AG04449 (cell line): ENCODE data around the gene KIRREL2.

Experiments
- CTCF ChIA-PET: fragments of 350-600 bp; formaldehyde crosslinking; extraction: SDS; loops from one replicate; lab custom pipeline; 2021; ENCODE audit warnings: antibody characterized with exemption; lab: Yijun Ruan, JAX
- POLR2A ChIA-PET: fragments of 400-600, 350-600 bp; formaldehyde crosslinking; extraction: SDS; loops from one replicate; lab custom pipeline; 2020; ENCODE audit warnings: antibody characterized with exemption, inconsistent platforms; lab: Yijun Ruan, JAX
- DNase-seq: peaks from one replicate; pipeline ENCODE4 v3.0.0-alpha.2; 2010; ENCODE audit warnings: low read depth, low spot score
- H3K4me3 ChIP-seq: 2 replicates; pipeline ENCODE4 v1.5.1; 2011; ENCODE audit warnings: low read depth, mild to moderate bottlenecking, control low read depth, low read length
- TF ChIP-seq, protein P1 (sequence below): IDR thresholded peaks from one replicate; pipeline ENCODE4 v1.5.1; 2011; ENCODE audit warnings: mild to moderate bottlenecking, moderate library complexity, low read length, control low read depth, inconsistent platforms; ENCODE audit not compliant: insufficient read depth; ENCODE audit errors: missing control alignments

Gene KIRREL2

DNA sequence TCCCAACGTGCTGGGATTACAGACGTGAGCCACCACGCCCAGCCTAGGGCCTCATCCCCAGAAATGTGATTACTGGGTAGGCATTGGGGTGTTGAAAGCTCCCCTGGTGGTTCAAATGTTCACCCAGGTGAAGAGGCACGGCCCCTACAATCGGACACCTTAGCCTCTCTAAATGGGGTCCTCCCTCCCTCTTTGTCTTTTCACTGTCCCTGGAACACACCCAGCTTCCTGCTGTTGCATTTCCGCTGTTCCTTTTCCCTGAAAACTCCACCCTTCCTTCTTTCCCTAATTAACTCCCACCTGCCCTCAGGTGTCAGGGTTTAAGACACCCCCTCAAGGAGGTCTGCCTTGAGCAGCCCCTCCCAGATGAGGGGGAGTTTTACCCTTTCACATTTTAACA is 40.4 kb upstream of the KIRREL2 start:
- DNase-seq, result no peak
- ChIA-PET CTCF (no interaction called here), POLR2A (no interaction called here)
- TF ChIP-seq, protein P1, sequence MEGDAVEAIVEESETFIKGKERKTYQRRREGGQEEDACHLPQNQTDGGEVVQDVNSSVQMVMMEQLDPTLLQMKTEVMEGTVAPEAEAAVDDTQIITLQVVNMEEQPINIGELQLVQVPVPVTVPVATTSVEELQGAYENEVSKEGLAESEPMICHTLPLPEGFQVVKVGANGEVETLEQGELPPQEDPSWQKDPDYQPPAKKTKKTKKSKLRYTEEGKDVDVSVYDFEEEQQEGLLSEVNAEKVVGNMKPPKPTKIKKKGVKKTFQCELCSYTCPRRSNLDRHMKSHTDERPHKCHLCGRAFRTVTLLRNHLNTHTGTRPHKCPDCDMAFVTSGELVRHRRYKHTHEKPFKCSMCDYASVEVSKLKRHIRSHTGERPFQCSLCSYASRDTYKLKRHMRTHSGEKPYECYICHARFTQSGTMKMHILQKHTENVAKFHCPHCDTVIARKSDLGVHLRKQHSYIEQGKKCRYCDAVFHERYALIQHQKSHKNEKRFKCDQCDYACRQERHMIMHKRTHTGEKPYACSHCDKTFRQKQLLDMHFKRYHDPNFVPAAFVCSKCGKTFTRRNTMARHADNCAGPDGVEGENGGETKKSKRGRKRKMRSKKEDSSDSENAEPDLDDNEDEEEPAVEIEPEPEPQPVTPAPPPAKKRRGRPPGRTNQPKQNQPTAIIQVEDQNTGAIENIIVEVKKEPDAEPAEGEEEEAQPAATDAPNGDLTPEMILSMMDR, result no peak
- no peak overlapping the region for H3K4me3 ChIP-seq

- ChIA-PET CTCF (no interaction called here), POLR2A (no interaction called here)
- TF ChIP-seq, protein P1, result no peak
- no peak overlapping the region for H3K4me3 ChIP-seq
- DNase-seq, result no peak
These were observed 39.9 kb upstream of the KIRREL2 start for GRCh38 chr19:35816846-35817245.

GRCh38 chr19:35818445-35818844 is 38.3 kb upstream of the KIRREL2 start:
- POLR2A ChIA-PET, result no interaction called here
- no peak for DNase-seq
- TF ChIP-seq, protein P1, result no peak
- CTCF ChIA-PET, result interaction anchor here (0.6 to 1.9 kb wide), 6 partner anchors 10 to 269 kb away, joined by 3 to 8 read pairs (median 4); no protein-coding TSS in a partner anchor
- no peak overlapping the region for H3K4me3 ChIP-seq

DNA sequence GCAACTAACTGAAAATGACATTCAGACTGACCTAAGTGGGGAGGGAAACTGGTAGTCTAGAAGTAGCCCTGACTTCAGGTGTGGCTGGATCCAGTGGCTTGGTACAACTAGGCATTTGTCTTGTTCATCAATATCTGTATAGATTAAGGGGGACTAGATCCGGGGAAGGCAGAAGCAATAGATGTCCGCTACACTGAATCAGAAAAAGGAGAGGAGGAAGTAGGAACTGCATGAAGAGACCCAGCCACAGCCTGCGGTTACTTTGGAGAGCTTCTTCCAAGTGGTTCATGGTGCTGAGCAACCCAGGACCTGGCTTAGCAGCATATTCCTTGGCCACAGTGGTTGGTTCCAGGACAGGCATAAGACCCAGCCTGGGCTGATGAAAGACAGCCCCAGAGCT is 34.1 kb upstream of the KIRREL2 start:
- POLR2A ChIA-PET, result no interaction called here
- TF ChIP-seq, protein P1, result no peak
- no peak overlapping the region for H3K4me3 ChIP-seq
- no peak for DNase-seq
- CTCF ChIA-PET, result no interaction called here

DNA sequence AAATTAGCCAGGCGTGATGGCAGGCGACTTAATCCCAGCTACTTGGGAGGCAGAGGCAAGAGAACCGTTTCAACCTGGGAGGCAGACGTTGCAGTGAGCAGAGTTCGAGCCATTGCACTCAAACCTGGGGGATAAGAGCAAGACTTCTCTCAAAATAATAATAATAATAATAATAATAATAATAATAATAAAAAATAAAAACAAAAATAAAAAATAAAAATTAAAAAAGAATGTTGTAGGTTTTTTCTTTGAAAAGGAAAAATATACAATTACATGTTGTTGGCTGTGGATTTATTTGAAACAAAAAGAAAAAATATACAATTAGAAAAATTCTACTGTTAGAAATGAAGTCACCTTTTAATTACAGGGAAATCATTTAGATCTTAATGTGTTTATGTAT is 32.6 kb upstream of the KIRREL2 start:
- TF ChIP-seq, protein P1, result no peak
- no peak for DNase-seq
- H3K4me3 ChIP-seq, result no peak overlapping the region
- ChIA-PET POLR2A (no interaction called here), CTCF (no interaction called here)

DNA sequence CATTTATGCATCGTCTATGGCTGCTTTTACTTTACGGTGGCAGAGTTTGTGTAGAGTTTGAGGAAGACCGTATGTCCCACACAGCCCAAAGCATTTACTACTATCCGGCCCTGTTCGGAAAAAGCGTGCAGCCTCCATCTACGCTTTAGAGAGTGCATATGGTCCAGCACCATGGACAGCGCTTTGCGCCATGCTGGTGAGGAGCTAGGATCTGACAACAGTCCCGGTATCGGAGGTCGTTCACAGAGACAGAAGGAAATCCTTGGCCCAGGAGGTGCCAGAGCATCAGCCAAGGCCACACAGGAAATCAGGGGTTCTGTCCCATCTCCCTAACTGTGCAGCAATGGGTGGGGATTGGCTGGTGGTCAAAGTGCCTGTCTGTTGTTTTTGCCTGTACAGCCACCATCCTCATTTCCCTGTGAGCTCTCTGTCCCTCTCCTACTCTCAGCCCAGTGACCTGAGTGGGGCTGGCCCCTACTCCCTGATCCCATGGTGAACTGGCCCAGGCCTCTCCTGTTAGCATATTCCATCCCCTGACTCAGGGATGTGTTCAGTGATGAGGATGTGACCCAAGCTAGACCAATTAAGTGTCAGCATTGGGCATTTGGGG is 27.9 kb upstream of the KIRREL2 start:
- H3K4me3 ChIP-seq, result no peak overlapping the region
- ChIA-PET POLR2A (no interaction called here), CTCF (no interaction called here)
- DNase-seq, result no peak
- TF ChIP-seq, protein P1, result no peak
